Sigmoid colon (tissue), 7 donors: Measurements from ENCODE around the gene PTK7. TPM values are rescaled to one million over a fixed set of nuclear protein-coding genes. Genes with fewer than 3 reads are reported as not detected.

Source experiments
- DNase-seq: peaks from one replicate; pipeline ENCODE4 v3.0.0-alpha.2; 2019
- H3K27ac ChIP-seq, 4 donors: fragments of 200-600 bp; sonication (generic); one replicate each; pipeline ENCODE4 v1.5.1; 2016 to 2019; ENCODE audit warnings: mild to moderate bottlenecking in 1 of 4
- H3K27me3 ChIP-seq, 3 donors: fragments of 200-600 bp; sonication (generic); one replicate each; pipeline ENCODE4 v1.5.1; 2019; ENCODE audit warnings: mild to moderate bottlenecking in 1 of 3
- H3K36me3 ChIP-seq, 4 donors: fragments of 200-600 bp; sonication (generic); one replicate each; pipeline ENCODE4 v1.5.1; 2016 to 2019
- H3K4me1 ChIP-seq, 4 donors: fragments of 200-600 bp; sonication (generic); one replicate each; pipeline ENCODE4 v1.5.1; 2017 to 2019
- H3K4me3 ChIP-seq, 4 donors: fragments of 200-600 bp; sonication (generic); one replicate each; pipeline ENCODE4 v1.5.1; 2017 to 2019; ENCODE audit warnings: mild to moderate bottlenecking in 2 of 4, moderate library complexity in 1 of 4
- H3K9me3 ChIP-seq, 4 donors: fragments of 200-600 bp in 3 of 4; sonication (generic) in 3 of 4; one replicate each; pipeline versions ENCODE4 v1.5.1 to v1.6.1; 2013 to 2019
- EP300 ChIP-seq, 4 donors: sonication (generic); formaldehyde crosslinking; IDR thresholded peaks; one replicate each; pipeline ENCODE4 v1.6.1; 2017; ENCODE audit warnings: antibody characterized with exemption in 4 of 4
- POLR2A ChIP-seq, 2 donors: fragments of 450-650 bp; IDR thresholded peaks; one replicate each; pipeline ENCODE4 v1.6.1; 2016; ENCODE audit warnings: antibody characterized with exemption in 2 of 2, mild to moderate bottlenecking in 2 of 2, moderate library complexity in 2 of 2
- POLR2AphosphoS5 ChIP-seq, 4 donors: sonication (generic); formaldehyde crosslinking; IDR thresholded peaks; one replicate each; pipeline ENCODE4 v1.6.1; 2017; ENCODE audit warnings: antibody characterized with exemption in 4 of 4
- WGBS, 2 donors: extraction: QIAGEN DNeasy Blood & Tissue Kit; methylation state at CpG; one replicate each; pipeline ENCODE4 v1.1.7; 2013; 5-methylcytosine and 5-hydroxymethylcytosine counted together
- intact Hi-C: fragments of 100-400 bp; cut with DNase I; formaldehyde crosslinking; loops from one replicate; pipeline ENCODE4 v1.15.1; 2023
- polyA plus RNA-seq, 3 donors: library from polyadenylated mRNA; stranded (reverse); fragments of 200-250 nt; gene quantifications; one replicate each; pipeline ENCODE4 v1.2.3, GENCODE V29; 2013
- total RNA-seq, 4 donors: library from RNA; depleted of rRNA; stranded (reverse); fragments of >200 nt; gene quantifications; one replicate each; pipeline ENCODE4 v1.1.0, GENCODE V29; 2016
- TF ChIP-seq, protein P1 (sequence below), 4 experiments: fragments of 450-650 bp in 3 of 4; fragments of 200-600 bp in 1 of 4; IDR thresholded peaks; one replicate each; pipeline ENCODE4 v1.5.1; 2016 to 2019; ENCODE audit warnings: antibody characterized with exemption in 4 of 4, mild to moderate bottlenecking in 3 of 4, moderate library complexity in 2 of 4
- donor health status: healthy with polysubstance abuse.
- donor health status: Bipolar disorder and iron deficiency.
- donor health status: healthy.

The PTK7 gene
- total and polyA plus RNA-seq, 7 donors: 1.2 to 15.6 (median 6.1) TPM

DNA sequence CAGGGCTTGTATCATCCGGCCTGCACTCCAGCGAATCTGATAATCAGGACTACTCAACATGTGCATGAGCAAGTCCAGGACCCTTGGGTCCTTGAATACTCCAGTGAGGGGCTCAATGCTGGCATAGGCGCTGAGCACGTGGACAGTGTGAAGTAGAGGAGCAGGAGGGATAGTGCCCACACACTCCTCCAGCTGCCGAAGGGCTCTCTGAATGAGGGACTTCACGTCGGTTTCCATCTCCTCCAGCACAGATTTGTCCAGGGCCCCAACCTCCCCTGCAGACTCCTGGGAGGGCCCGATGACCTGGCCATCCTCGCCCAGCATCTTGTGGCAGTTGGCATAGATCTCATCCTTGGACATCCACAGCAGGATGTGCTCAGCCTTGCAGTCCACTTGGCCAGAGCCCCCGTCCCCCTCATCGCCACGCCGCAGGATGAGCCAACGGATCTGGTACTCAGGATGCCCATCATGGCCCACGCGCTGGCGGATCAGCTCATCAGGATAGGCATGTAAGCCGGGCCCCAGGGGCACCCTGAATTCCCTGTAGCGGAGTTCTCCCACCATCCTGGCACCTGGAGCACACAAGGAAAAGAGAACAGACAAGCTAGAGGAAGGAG lies 23.8 kb upstream of the PTK7 start:
- peaks cover 3 to 52% (median 12%) of the 10 kb centered on the region in 4 donors for H3K36me3 ChIP-seq
- no peak overlapping the region for H3K4me3 ChIP-seq
- 90 to 95% methylated on average over 19 of the region's 19 CpGs for WGBS, 2 donors
- DNase-seq: no peak
- peaks cover 0 to 17% (median 11%) of the 10 kb centered on the region in 4 donors for H3K4me1 ChIP-seq
- intact Hi-C loops: loop anchor here (2.0 to 5.0 kb wide), 2 partner anchors 32 to 90 kb away; partner anchors contain the start of gene RRP36
- H3K9me3 ChIP-seq: no peaks in the 10 kb centered on the region
- H3K27ac ChIP-seq: peak overlapping the region; percentile 92 to 95 (median 94)
- no peaks in the 10 kb centered on the region for H3K27me3 ChIP-seq
- TF ChIP-seq EP300 (IDR thresholded peaks at IDR 0.05) (no peak), POLR2AphosphoS5 (IDR thresholded peaks at IDR 0.05) (no peak), POLR2A (IDR thresholded peaks at IDR 0.05) (no peak)
- TF ChIP-seq, protein P1, sequence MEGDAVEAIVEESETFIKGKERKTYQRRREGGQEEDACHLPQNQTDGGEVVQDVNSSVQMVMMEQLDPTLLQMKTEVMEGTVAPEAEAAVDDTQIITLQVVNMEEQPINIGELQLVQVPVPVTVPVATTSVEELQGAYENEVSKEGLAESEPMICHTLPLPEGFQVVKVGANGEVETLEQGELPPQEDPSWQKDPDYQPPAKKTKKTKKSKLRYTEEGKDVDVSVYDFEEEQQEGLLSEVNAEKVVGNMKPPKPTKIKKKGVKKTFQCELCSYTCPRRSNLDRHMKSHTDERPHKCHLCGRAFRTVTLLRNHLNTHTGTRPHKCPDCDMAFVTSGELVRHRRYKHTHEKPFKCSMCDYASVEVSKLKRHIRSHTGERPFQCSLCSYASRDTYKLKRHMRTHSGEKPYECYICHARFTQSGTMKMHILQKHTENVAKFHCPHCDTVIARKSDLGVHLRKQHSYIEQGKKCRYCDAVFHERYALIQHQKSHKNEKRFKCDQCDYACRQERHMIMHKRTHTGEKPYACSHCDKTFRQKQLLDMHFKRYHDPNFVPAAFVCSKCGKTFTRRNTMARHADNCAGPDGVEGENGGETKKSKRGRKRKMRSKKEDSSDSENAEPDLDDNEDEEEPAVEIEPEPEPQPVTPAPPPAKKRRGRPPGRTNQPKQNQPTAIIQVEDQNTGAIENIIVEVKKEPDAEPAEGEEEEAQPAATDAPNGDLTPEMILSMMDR (IDR thresholded peaks at IDR 0.05): no peak

DNA sequence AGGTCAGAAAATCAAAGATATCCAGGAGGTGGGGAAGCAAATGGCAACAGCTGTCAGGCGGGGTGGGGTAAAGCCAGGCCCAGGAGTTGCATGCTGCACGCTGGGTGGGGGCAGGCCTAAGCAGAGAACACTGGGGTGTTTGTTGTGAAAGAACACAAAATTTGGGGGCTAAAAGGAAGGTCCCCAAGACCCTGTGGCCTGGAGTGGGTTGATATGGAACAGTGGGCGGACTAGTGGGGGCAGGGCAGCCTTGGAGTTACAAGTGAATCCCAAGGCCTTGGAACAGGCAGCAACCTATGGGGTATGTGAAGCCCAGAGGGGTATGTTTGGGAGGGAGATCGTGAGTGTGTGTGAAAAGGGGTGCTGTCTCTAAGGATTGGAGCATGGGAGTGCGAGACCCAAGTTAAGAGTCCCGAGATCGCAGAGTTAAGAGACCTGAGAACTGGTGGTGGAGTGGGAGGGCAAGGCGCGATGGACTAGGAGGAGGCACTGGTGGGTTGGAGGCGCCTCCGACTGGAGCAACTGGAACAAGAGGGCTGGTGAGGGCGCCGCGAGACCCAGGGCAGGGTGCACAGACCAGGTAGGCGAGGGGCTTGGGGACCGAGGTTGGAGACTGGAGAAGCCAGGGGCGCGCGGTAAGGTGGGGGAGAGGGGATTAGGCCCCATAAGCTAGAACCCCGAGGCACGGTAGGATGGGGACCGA lies 23.1 kb upstream of the PTK7 start:
- H3K27me3 ChIP-seq: no peaks in the 10 kb centered on the region
- intact Hi-C loops: loop anchor here (2.0 to 5.0 kb wide), 2 partner anchors 32 to 89 kb away; partner anchors contain the start of gene RRP36
- peaks cover 3 to 51% (median 12%) of the 10 kb centered on the region in 4 donors for H3K36me3 ChIP-seq
- WGBS, 2 donors: 10 to 15% methylated on average over 22 of the region's 22 CpGs
- H3K4me3 ChIP-seq: peak overlapping the region; percentile 48 to 78 (median 71)
- peaks cover 0 to 19% (median 14%) of the 10 kb centered on the region in 4 donors for H3K4me1 ChIP-seq
- no peak for DNase-seq
- no peaks in the 10 kb centered on the region for H3K9me3 ChIP-seq
- H3K27ac ChIP-seq: peak overlapping the region; percentile 92 to 95 (median 94)
- no peak for TF ChIP-seq POLR2A (IDR thresholded peaks at IDR 0.05)
- no peak for TF ChIP-seq POLR2AphosphoS5 (IDR thresholded peaks at IDR 0.05)
- TF ChIP-seq, protein P1 (IDR thresholded peaks at IDR 0.05): no peak
- TF ChIP-seq EP300 (IDR thresholded peaks at IDR 0.05): no peak

DNA sequence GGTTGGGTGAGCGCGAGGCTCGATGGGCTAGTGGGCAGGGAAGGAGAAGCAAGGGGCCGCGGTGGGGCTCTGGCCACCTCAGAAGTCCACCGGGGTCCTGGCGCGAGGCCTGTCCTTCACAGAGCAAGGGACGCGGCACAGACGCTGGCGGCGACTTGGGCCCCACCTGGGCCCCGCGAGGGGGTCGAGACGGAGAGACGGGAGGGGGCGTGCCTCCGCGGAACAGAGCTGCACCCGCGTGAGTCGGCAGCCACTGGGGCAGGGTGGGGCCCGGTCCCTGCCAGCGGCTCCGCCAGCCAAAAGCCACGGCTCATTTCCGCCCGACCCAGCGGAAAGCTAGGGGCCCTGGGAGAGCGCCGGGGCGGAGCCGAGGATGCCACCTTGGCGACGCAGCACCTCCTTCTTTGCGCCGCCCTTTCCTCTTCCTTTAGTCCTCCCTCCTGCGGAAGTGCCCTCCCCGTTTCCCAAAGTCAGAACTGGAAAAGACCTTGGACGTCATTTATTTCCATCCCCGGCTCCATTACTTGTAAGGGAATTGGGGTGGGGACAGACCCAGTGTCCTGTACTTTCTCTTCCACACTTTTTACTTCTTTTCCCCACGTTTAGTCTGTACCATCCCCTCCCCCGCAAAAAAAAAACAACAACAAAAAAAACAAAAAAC lies 22.4 kb upstream of the PTK7 start, which contains the start of gene CUL7:
CUL7 (minus strand) TSS at position 307 of the 661 bp plus-strand sequence. CDS start 1,063 bp downstream, outside the sequence.
- 2% methylated on average over 45 of the region's 45 CpGs for WGBS, 2 donors
- Histone ChIP-seq H3K36me3 (peaks cover 3 to 46% (median 12%) of the 10 kb centered on the region in 4 donors), H3K27me3 (no peaks in the 10 kb centered on the region), H3K9me3 (no peaks in the 10 kb centered on the region), H3K27ac (peak within 1 kb of the TSS; percentile 92 to 95 (median 94)), H3K4me1 (peaks cover 0 to 26% (median 21%) of the 10 kb centered on the region in 4 donors), H3K4me3 (peak within 1 kb of the TSS; percentile 48 to 78 (median 71))
- no peak for TF ChIP-seq EP300 (IDR thresholded peaks at IDR 0.05)
- TF ChIP-seq POLR2A (IDR thresholded peaks at IDR 0.05): peak in 1 of 2 donors; percentile 67
- TF ChIP-seq, protein P1 (IDR thresholded peaks at IDR 0.05): no peak
- TF ChIP-seq POLR2AphosphoS5 (IDR thresholded peaks at IDR 0.05): peak; percentile 66 to 86 (median 80)
- intact Hi-C loops: loop anchor here (2.0 to 5.0 kb wide), 3 partner anchors 33 to 89 kb away; partner anchors contain the start of genes PEX6 and RRP36
- peak; percentile 95 for DNase-seq

DNA sequence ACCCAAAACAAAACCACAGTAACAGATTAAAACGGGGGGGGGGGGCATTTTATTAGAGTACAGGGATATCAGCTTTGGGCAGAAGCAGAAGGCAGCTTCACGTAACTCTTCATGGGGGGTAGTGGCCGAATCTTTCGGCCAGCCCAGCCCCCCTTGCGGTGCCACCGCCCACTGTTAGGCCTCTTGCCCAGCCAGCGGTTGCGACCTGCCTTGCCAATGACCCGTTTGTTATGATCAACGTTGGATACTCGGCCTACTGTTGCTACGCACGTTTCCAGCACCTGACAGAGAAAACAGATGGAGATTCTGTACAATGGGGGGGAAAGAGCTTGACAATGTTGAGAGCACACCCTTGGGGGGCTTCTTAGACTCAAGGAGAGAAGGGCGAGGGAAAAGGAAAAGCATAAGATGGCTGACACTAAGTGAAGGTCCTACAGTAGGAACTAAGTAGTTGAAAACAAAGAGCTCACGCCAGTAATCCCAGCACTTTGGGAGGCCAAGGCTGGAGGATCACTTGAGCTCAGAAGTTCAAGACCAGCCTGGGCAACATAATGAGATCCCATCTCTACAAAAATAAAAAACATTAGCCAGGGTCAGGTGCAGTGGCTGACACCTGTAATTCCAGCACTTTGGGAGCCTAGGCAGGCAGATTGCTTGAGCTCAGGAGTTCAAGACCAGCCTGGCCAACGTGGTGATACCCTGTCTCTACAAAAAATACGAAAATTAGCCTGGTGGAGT lies 21.7 kb upstream of the PTK7 start:
- TF ChIP-seq POLR2A (IDR thresholded peaks at IDR 0.05): no peak
- Histone ChIP-seq H3K9me3 (no peaks in the 10 kb centered on the region), H3K4me1 (peaks cover 0 to 29% (median 23%) of the 10 kb centered on the region in 4 donors), H3K4me3 (peak overlapping the region; percentile 48 to 78 (median 71)), H3K27ac (peak overlapping the region; percentile 92 to 95 (median 94)), H3K36me3 (peaks cover 3 to 39% (median 8%) of the 10 kb centered on the region in 4 donors), H3K27me3 (no peaks in the 10 kb centered on the region)
- intact Hi-C loops: loop anchor here (2.0 to 5.0 kb wide), 2 partner anchors 76 to 88 kb away; partner anchors contain the start of gene PEX6
- DNase-seq: no peak
- 76 to 78% methylated on average over 17 of the region's 17 CpGs for WGBS, 2 donors
